Fibroblast of skin of right biceps (primary cell): Measurements from ENCODE around the gene MINDY4.

ENCODE experiments used
- DNase-seq: peaks from one replicate; pipeline ENCODE4 v3.0.0-alpha.2; 2013

MINDY4 gene

DNA sequence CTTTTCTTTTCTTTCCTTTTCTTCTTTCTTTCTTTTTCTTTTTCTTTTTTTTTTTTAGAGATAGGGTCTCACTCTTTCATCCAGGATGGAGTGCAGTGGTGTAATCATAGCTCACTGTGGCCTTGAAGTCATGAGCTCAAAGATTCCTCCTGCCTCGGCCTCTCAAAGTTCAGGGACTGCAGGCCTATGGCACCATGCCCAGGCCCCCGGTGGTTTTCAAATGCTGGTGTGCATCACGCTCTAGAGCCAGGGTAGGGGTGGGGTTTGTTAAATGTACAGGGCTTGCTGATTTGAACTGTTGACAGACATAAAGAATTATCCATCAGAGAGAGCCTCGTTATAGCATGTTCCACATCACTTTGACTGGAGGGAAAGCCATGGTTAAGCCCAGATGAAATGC lies 5.8 kb downstream of the MINDY4 start:
- DNase-seq = no peak

DNA sequence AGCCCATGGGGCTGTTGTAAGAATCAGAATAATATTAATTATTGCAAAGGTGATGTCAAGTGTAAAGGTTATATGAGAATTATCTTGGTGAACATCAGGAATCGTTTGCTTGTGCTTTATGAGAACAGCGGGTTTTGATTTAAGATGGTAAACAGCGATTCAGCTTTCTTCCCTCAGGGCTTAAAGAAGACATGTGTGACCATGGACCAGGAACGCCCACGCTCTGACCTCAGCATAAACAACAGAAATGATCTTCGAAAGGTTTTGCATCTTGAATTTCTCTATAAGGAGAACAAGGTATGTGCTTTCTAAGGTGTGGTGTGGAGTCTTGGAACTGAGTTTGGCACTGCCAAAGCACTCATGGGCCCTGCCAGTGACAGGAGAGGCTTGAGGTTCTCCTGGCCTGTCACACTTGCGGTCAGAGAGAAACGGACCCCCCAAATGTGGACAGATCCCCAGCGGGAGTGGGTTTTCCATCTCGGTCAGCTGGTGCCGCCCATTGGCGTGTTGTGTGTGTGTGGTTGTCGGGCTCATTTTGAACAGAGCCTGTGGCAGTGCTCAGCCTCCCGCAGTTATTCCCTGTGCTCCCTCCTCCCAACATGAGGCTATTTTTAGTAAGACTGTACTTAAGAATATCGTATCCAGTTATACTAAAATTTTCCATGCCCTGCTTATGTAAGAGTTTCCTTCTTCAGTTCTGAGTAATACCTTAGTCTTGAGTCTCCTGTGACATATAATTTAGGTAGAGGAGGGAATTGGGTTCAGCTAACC lies 7.2 kb downstream of the MINDY4 start:
- peak; percentile 24 for DNase-seq

DNA sequence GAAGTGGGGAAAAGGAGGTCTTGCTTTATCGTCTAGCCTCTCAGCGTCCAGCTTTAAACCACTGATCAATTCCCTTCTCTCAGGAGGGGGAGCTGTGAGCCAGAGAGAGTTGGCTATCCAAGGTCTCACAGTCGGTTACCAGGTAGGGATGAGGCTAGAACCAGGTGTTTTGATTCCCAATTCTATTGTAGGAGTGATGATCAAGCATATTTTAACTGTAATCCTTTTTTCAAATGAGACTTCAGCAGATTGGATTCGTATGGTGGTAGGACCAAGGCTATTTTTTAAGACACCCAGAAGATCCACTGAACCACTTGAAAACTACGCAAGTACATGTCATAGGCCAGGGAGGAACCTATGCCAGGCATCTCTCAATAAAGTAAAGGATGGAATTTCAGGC lies 8.4 kb downstream of the MINDY4 start:
- no peak for DNase-seq

- no peak for DNase-seq
Measured at GRCh38 chr7:30780941-30781340, 9.7 kb downstream of the MINDY4 start.

- no peak for DNase-seq
Measured at GRCh38 chr7:30782690-30783089, 11.5 kb downstream of the MINDY4 start.

DNA sequence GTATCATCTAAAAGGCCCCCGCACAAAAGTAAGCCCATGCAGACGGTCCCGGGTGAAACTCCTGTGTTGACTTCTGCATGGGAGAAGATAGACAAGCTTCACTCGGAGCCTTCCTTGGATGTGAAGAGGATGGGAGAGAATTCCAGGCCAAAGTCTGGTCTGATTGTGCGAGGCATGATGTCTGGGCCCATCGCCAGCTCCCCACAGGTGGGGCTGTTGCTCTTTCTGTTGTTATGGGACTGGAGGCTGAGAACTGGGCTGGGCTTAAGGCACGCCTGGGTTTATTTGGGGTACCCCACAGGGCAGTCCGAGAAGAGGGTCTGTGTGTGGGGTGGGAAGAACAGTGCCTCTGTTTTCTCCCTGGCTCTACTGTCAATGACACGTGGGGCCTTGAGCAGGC lies 14.6 kb downstream of the MINDY4 start:
- DNase-seq = no peak

GRCh38 chr7:30787486-30787885 lies 16.3 kb downstream of the MINDY4 start:
- DNase-seq = no peak

- DNase-seq = no peak
Measured at GRCh38 chr7:30788640-30789333, 17.6 kb downstream of the MINDY4 start.

GRCh38 chr7:30789334-30789711 lies 18.1 kb downstream of the MINDY4 start:
- peak; percentile 88 for DNase-seq

DNA sequence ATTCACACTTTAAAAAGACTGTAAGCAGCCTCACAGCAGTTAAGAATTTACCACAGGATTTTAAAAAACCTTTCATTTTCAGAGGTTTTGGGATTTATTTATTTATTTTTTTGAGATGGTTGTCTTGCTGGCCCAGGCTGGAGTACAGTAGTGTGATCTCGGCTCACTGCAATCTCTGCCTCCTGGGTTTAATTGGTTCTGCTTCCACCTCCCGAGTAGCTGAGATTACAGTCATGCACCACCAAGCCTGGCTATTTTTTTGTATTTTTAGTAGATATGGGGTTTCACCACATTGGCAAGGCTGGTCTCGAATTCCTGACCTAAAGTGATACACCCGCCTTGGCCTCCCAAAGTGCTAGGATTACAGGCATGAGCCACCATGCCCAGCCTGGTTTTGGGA lies 19.1 kb downstream of the MINDY4 start:
- no peak for DNase-seq

DNA sequence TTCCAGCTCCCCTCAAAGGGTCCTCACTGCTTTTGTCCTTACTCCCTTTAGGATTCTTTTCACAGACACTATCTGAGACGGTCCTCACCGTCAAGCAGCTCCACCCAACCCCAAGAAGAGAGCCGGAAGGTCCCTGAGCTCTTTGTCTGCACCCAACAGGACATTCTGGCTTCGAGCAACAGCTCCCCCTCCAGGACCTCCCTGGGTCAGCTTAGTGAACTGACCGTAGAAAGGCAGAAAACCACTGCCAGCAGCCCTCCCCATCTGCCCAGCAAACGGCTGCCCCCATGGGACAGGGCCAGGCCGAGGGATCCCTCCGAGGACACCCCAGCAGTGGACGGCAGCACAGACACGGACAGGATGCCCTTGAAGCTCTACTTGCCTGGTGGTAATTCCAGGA lies 19.9 kb downstream of the MINDY4 start:
- DNase-seq = no peak

- DNase-seq = no peak
Measured at GRCh38 chr7:30795161-30795948, 24.1 kb downstream of the MINDY4 start.

DNA sequence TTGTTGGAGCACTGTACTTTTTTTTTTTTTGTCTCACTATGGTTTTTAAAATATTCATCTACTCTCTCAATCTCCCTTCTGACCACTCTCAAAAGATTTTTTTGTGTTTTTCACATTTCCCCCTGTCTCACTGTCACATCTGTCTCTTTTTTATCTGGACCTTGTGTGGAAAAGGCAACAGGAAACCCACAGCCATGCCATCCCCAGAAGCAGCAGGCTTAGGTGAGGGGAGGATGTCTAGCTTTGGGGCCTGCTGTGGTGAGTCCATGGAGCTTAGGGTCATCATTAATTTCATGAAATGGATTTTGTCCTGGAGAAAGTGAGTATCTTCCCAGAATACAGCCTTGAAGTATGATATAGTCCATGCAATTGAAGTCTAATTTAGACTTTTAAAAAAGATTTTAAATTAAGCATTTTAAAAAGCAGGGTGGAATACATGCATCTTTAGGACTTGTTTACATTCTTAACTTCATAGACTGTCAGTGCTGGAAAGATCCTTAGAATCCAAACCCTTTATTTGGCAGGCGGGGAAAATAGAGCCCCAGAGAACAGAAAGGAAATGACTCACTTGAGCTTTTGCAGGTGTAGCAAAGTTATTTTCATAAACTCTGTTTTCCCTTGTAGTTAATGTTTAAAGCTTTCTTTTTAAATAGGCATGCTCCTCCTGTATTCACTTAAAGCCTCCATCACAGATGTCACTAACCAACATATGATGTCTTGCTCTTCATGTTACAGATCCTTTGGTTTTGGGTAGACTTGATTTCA lies 25.1 kb downstream of the MINDY4 start:
- DNase-seq = peak; percentile 56

DNA sequence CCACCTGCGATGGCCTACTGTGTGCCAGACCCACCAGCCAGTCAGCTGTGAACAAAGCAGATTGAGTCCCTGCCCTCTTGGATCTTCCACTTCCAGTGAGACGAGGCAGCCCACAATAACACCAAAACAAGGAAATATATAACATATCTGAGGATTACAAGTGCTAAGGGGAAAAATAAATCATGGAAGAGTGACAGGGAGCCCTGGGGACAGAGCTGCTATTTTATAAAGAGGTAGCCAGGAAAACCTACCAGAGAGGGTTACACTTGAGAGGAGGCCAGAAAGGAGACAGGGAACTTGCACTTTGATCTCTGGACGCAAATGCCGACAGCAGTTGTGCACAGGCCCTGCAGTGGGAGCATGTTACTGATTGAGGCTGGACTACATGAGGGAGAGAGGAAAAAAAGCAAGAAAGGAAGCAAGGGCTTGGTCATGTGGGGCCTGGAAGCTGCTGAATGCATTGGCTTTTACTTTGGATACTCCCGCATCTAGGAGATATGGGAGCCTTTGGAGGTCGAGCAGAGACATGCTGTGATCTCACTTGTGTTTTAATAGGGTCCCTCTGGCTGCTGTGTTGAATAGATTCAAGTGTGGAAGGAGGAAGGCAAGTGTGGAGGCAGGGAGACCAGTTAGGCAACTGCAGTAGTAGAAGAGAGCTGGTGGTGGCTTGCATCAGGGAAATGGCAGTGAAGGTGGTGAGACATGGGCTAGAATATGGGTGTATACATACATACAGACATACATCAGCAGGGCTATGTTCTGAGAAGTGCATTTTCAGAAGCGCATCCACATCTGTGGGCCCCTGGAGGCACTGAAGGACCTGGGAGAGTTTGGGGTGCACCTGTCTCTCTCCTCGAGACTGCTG lies 26.2 kb downstream of the MINDY4 start:
- no peak for DNase-seq

- peak; percentile 95 for DNase-seq
Measured at GRCh38 chr7:30799206-30799975, 28.2 kb downstream of the MINDY4 start.

- no peak for DNase-seq
Measured at GRCh38 chr7:30799976-30800661, 28.9 kb downstream of the MINDY4 start.

GRCh38 chr7:30800785-30801252 lies 29.6 kb downstream of the MINDY4 start:
- DNase-seq = peak; percentile 82

DNA sequence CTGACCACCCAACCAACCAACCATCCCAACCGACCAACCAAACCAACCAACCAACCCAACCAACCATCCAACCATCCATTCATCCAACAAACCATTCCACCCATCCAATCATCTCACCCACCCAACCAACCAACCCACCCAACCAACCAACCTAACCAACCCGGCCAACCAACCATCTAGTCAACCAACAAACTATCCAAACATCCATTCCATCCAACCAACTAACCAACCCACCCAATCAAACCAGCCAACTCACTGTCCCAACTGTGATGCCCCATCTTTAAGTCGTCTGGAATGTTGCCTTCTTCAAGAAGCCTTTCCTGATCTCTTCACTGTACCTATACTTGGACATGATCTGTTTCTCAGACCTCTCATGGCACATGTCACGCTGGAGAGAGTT lies 31.6 kb downstream of the MINDY4 start:
- no peak for DNase-seq

DNA sequence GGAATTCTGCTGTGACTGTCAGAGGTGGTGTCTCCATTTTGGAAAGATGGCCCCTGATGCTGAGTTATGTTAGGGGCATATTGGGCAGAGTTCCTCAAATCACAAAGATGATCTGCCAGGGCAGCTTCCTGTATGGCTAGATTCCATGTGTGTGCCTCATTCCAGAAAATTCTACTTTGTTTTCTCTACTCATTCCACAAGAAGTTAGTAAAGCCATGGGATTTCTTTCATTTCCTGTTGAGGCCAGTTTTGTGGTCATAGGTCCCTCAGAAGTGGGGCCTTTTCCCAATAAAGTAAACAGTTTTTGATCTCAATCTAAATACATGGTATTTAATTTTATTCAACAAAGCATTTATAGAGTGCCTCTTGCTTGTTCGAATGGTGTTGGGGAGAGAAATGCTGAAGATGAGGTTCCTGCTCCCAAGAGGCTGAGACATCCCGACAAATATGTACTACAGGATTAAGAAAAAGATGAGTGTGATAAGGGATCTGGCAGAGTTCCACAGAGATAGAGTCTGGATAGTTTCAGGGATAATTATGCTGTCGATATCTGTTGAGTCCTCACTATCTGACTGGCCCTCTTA lies 33.0 kb downstream of the MINDY4 start:
- peak; percentile 95 for DNase-seq

GRCh38 chr7:30805081-30805691 lies 34.0 kb downstream of the MINDY4 start:
- no peak for DNase-seq
